HepG2 (cell line): ENCODE results near the gene NKD1. TPM values are rescaled to one million over a fixed set of nuclear protein-coding genes. Genes with fewer than 3 reads are reported as not detected.

ENCODE experiments used
- AKAP8 ChIP-seq: sonication (generic); formaldehyde crosslinking; IDR thresholded peaks from 2 replicates; pipeline ENCODE4 v1.5.1; 2020; ENCODE audit warnings: mild to moderate bottlenecking, missing genetic modification reagents
- ATF7 ChIP-seq, 2 experiments: fragments of 450-650 bp in 1 of 2; sonication (generic) in 1 of 2; formaldehyde crosslinking in 1 of 2; IDR thresholded peaks; 2 replicates each; pipeline versions ENCODE4 v1.4.0 to v1.6.1; 2016 to 2020; ENCODE audit warnings: antibody characterized with exemption in 1 of 2, mild to moderate bottlenecking in 1 of 2, missing genetic modification reagents in 1 of 2
- ATM ChIP-seq: fragments of 450-650 bp; IDR thresholded peaks from 2 replicates; pipeline ENCODE4 v1.7.1; 2017; ENCODE audit warnings: mild to moderate bottlenecking, borderline replicate concordance
- BCLAF1 ChIP-seq: fragments of 450-650 bp; IDR thresholded peaks from 2 replicates; pipeline ENCODE4 v1.6.1; 2017; ENCODE audit warnings: mild to moderate bottlenecking
- CEBPZ ChIP-seq: IDR thresholded peaks from 2 replicates; pipeline ENCODE4 v1.6.1; 2012; ENCODE audit warnings: low read length, improper control_type of control experiment
- HOXA9 ChIP-seq: sonication (generic); formaldehyde crosslinking; IDR thresholded peaks from 2 replicates; pipeline ENCODE4 v1.8.1; 2022; ENCODE audit warnings: missing genetic modification reagents, mild to moderate bottlenecking, moderate library complexity, borderline replicate concordance
- IKZF1 ChIP-seq: fragments of 450-650 bp; IDR thresholded peaks from 2 replicates; pipeline ENCODE4 v1.7.1; 2016
- MTF2 ChIP-seq: sonication (generic); formaldehyde crosslinking; IDR thresholded peaks from 2 replicates; pipeline ENCODE4 v1.5.0; 2020; ENCODE audit warnings: missing genetic modification reagents, borderline replicate concordance
- SETDB1 ChIP-seq: sonication (generic); formaldehyde crosslinking; IDR thresholded peaks from 2 replicates; pipeline ENCODE4 v1.5.1; 2020; ENCODE audit warnings: missing genetic modification reagents, mild to moderate bottlenecking, borderline replicate concordance
- SNAI1 ChIP-seq: sonication (generic); formaldehyde crosslinking; IDR thresholded peaks from 2 replicates; pipeline ENCODE4 v1.5.0; 2020; ENCODE audit warnings: mild to moderate bottlenecking, missing genetic modification reagents, borderline replicate concordance
- SNRNP70 ChIP-seq: fragments of 200-400 bp; formaldehyde crosslinking; IDR thresholded peaks from 2 replicates; pipeline ENCODE4 v1.6.1; 2017; ENCODE audit warnings: mild to moderate bottlenecking, low read depth, low read length, moderate library complexity
- TP53 ChIP-seq: sonication (generic); formaldehyde crosslinking; conservative IDR thresholded peaks from 2 replicates; pipeline ENCODE4 v1.4.0; 2020; ENCODE audit warnings: missing genetic modification reagents
- XRCC5 ChIP-seq: fragments of 200-400 bp; formaldehyde crosslinking; optimal IDR thresholded peaks from 2 replicates; pipeline ENCODE3; 2017; ENCODE audit warnings: mild to moderate bottlenecking, low read length
- ZBTB7A ChIP-seq: sonication (generic); formaldehyde crosslinking; IDR thresholded peaks from 2 replicates; pipeline ENCODE4 v1.8.0; 2022; ENCODE audit warnings: mild to moderate bottlenecking, missing genetic modification reagents
- ZNF567 ChIP-seq: sonication (generic); formaldehyde crosslinking; IDR thresholded peaks from 2 replicates; pipeline ENCODE4 v1.8.1; 2023; ENCODE audit warnings: mild to moderate bottlenecking, missing genetic modification reagents, borderline replicate concordance
- ZSCAN9 ChIP-seq: IDR thresholded peaks from 2 replicates; pipeline ENCODE4 v1.6.1; 2016; ENCODE audit warnings: borderline replicate concordance
- polyA plus RNA-seq, 8 experiments: library from polyadenylated mRNA; depleted of rRNA in 3 of 8; stranded (reverse) in 7 of 8; unstranded in 1 of 8; fragments of >200 nt; fragmentation: Illumina TruSeq in 4 of 8; extraction: Trizol in 4 of 8; gene quantifications; 2 replicates each; pipeline versions ENCODE4 v1.2.1 to v1.2.3, GENCODE V29; 2011 to 2016; ENCODE audit warnings: low read depth in 4 of 8, missing spikeins in 1 of 8, mixed read lengths in 1 of 8; ENCODE audit not compliant: insufficient read depth in 1 of 8
- total RNA-seq, 5 experiments: library from RNA; depleted of rRNA; stranded (reverse); fragments of >200 nt; fragmentation: Illumina TruSeq; extraction: Trizol; gene quantifications; 2 replicates each; pipeline ENCODE4 v1.2.3, GENCODE V29; 2016; ENCODE audit warnings: low read depth in 1 of 5
- TF ChIP-seq, protein P1 (sequence below): sonication (generic); formaldehyde crosslinking; IDR thresholded peaks from 2 replicates; pipeline ENCODE4 v1.4.0; 2020; ENCODE audit warnings: missing genetic modification reagents, mild to moderate bottlenecking, borderline replicate concordance
- TF ChIP-seq, protein P2 (sequence below): sonication (generic); formaldehyde crosslinking; IDR thresholded peaks from 2 replicates; pipeline ENCODE4 v1.5.0; 2020; ENCODE audit warnings: missing genetic modification reagents

The NKD1 gene
- total and polyA plus RNA-seq, 2 of the 13 experiments (the other 11 are each of a cell fraction or from before 2014, with no cell fraction given): 70.4 to 121 TPM

GRCh38 chr16:50671644-50672260 is 123.6 kb downstream of the NKD1 start (continued):
- no peak for TF ChIP-seq CEBPZ
- no peak for TF ChIP-seq BCLAF1
- TF ChIP-seq SETDB1 (CRISPR knock-in tag): peak; percentile 95; the same call in 1 of the 2 replicates
- TF ChIP-seq, protein P1, sequence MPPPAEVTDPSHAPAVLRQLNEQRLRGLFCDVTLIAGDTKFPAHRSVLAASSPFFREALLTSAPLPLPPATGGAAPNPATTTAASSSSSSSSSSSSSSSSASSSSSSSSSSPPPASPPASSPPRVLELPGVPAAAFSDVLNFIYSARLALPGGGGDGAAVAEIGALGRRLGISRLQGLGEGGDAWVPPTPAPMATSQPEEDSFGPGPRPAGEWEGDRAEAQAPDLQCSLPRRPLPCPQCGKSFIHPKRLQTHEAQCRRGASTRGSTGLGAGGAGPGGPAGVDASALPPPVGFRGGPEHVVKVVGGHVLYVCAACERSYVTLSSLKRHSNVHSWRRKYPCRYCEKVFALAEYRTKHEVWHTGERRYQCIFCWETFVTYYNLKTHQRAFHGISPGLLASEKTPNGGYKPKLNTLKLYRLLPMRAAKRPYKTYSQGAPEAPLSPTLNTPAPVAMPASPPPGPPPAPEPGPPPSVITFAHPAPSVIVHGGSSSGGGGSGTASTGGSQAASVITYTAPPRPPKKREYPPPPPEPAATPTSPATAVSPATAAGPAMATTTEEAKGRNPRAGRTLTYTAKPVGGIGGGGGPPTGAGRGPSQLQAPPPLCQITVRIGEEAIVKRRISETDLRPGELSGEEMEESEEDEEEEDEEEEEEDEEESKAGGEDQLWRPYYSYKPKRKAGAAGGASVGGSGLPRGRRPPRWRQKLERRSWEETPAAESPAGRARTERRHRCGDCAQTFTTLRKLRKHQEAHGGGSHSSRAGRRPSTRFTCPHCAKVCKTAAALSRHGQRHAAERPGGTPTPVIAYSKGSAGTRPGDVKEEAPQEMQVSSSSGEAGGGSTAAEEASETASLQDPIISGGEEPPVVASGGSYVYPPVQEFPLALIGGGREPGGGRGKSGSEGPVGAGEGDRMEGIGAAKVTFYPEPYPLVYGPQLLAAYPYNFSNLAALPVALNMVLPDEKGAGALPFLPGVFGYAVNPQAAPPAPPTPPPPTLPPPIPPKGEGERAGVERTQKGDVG: no peak
- no peak for TF ChIP-seq AKAP8 (CRISPR knock-in tag)
- no peak for TF ChIP-seq ZNF567 (CRISPR knock-in tag)
- TF ChIP-seq MTF2: no peak
- TF ChIP-seq XRCC5: peak; percentile 39
- no peak for TF ChIP-seq HOXA9 (CRISPR knock-in tag)
- no peak for TF ChIP-seq SNRNP70
- TF ChIP-seq TP53 (CRISPR knock-in tag): no peak
- no peak for TF ChIP-seq ZSCAN9
- no peak for TF ChIP-seq SNAI1 (CRISPR knock-in tag)
- TF ChIP-seq ZBTB7A (CRISPR knock-in tag): no peak
- TF ChIP-seq IKZF1: no peak
- TF ChIP-seq, protein P2, sequence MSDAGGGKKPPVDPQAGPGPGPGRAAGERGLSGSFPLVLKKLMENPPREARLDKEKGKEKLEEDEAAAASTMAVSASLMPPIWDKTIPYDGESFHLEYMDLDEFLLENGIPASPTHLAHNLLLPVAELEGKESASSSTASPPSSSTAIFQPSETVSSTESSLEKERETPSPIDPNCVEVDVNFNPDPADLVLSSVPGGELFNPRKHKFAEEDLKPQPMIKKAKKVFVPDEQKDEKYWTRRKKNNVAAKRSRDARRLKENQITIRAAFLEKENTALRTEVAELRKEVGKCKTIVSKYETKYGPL (CRISPR knock-in tag): no peak
- TF ChIP-seq ATF7 (IDR thresholded peaks at IDR 0.05): no peak
- no peak for TF ChIP-seq ATF7 (CRISPR knock-in tag; IDR thresholded peaks at IDR 0.05)
- no peak for TF ChIP-seq ATM
